ENCODE measurements around the gene TUBA4B.

The TUBA4B gene

DNA sequence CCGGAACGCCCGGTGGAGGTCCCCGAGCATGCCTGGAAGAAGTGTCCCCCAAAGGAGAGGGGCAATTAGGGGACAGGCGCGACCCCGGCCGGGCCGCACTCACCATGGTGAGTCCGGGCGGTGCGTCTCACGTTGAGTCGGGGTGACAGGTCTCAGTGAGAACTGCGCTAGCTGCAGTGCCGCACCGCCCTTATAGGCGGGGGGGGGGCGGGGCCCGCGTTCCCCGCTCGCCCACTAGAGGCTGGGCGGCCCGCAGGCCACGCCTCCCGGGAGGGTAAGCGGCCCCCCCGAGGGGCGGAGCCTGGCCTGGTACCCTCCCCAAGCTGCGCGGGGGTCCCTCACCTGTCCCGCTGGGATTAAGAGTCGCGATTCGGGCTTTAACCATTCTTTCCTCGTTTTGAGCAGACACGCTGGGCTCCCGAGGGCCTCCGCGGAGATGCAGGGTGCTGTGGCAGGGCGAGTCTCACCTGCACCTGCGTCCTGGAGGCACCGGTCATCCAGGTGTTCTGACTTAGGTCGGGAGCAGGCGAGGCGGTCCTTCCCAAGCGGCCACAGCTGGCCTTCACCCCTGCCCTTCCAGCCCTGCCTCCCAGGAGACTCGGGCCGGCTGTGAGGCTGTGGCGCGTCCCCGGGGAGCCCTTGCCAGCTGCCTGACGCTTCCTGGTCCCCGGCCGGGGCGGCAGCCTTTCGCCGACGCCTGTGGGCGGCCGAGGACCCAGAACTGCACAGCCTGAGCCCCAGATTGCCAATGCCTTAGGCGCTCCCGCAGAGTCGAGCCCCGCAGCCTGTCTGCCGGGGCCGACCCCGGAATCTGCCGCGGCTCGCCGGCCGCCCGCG, 928 bp downstream of the TUBA4B start, which contains the start of gene TUBA4A:
Gene TUBA4A, minus strand, starts transcription at position 166 of the 837 bp plus-strand sequence. Its CDS starts 60 bp downstream, at position 106.
- TF ChIP-seq EGR1 (IDR thresholded peaks at IDR 0.05) (no peak), YY1 (IDR thresholded peaks at IDR 0.05; ENCODE audit: low read depth) (no peak), FOXM1 (IDR thresholded peaks at IDR 0.05; ENCODE audit: borderline replicate concordance, low read depth) (no peak), NFIC (IDR thresholded peaks at IDR 0.05) (no peak), USF1 (IDR thresholded peaks at IDR 0.05) (no peak), ZBTB7A (IDR thresholded peaks at IDR 0.05; ENCODE audit: low read depth) (peak; percentile 94), TCF12 (IDR thresholded peaks at IDR 0.05; ENCODE audit: low read depth) (0 out of 2 replicates have a peak, but pooled peaks have one; percentile 41), CEBPB (IDR thresholded peaks at IDR 0.05) (no peak), TAF1 (IDR thresholded peaks at IDR 0.05; ENCODE audit: low read depth) (0 out of 2 replicates have a peak, but pooled peaks have one; percentile 25), CREB1 (IDR thresholded peaks at IDR 0.05; ENCODE audit: low read depth) (no peak), EP300 (IDR thresholded peaks at IDR 0.05; ENCODE audit: borderline replicate concordance) (no peak), TEAD4 (IDR thresholded peaks at IDR 0.05) (no peak), RAD21 (IDR thresholded peaks at IDR 0.05; ENCODE audit: low read depth) (no peak), MAX (IDR thresholded peaks at IDR 0.05) (peak; percentile 30)
- TF ChIP-seq, protein P1, sequence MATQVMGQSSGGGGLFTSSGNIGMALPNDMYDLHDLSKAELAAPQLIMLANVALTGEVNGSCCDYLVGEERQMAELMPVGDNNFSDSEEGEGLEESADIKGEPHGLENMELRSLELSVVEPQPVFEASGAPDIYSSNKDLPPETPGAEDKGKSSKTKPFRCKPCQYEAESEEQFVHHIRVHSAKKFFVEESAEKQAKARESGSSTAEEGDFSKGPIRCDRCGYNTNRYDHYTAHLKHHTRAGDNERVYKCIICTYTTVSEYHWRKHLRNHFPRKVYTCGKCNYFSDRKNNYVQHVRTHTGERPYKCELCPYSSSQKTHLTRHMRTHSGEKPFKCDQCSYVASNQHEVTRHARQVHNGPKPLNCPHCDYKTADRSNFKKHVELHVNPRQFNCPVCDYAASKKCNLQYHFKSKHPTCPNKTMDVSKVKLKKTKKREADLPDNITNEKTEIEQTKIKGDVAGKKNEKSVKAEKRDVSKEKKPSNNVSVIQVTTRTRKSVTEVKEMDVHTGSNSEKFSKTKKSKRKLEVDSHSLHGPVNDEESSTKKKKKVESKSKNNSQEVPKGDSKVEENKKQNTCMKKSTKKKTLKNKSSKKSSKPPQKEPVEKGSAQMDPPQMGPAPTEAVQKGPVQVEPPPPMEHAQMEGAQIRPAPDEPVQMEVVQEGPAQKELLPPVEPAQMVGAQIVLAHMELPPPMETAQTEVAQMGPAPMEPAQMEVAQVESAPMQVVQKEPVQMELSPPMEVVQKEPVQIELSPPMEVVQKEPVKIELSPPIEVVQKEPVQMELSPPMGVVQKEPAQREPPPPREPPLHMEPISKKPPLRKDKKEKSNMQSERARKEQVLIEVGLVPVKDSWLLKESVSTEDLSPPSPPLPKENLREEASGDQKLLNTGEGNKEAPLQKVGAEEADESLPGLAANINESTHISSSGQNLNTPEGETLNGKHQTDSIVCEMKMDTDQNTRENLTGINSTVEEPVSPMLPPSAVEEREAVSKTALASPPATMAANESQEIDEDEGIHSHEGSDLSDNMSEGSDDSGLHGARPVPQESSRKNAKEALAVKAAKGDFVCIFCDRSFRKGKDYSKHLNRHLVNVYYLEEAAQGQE (IDR thresholded peaks at IDR 0.05; ENCODE audit: low read depth): no peak

DNA sequence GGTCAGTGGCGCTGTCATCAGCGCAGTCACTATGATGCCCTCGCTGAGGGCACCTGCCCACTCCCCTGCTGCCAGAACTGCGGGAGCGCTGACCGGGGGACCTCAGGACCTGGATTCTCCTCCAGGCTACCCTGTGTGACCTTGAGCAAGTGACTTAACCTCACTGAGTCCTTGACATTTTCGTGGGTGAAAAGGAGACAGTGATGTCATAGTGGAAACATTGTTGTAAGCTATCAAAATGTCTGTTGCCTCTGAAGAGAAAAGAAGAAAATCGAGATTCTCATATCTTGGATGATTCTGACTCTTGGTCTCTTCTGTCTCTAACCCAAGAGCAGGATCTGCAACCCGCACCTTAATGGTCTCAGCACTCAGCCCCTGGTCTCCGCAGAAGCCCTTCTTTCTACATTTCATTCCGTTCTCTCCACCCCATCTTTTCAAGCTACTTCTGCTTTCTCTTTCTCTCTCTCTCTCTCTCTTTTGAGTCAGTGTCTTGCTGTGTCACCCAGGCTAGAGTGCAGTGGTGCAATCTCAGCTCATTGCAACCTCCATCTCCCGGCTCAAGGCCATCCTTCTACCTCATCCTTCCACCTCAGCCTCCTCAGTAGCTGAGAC, 1.7 kb downstream of the TUBA4B start:
- TF ChIP-seq CREB1 (IDR thresholded peaks at IDR 0.05; ENCODE audit: low read depth) (no peak), TEAD4 (IDR thresholded peaks at IDR 0.05) (no peak), ZBTB7A (IDR thresholded peaks at IDR 0.05; ENCODE audit: low read depth) (no peak), TAF1 (IDR thresholded peaks at IDR 0.05; ENCODE audit: low read depth) (no peak), CEBPB (IDR thresholded peaks at IDR 0.05) (no peak), EGR1 (IDR thresholded peaks at IDR 0.05) (no peak), YY1 (IDR thresholded peaks at IDR 0.05; ENCODE audit: low read depth) (no peak)
- TF ChIP-seq, protein P1 (IDR thresholded peaks at IDR 0.05; ENCODE audit: low read depth): no peak

DNA sequence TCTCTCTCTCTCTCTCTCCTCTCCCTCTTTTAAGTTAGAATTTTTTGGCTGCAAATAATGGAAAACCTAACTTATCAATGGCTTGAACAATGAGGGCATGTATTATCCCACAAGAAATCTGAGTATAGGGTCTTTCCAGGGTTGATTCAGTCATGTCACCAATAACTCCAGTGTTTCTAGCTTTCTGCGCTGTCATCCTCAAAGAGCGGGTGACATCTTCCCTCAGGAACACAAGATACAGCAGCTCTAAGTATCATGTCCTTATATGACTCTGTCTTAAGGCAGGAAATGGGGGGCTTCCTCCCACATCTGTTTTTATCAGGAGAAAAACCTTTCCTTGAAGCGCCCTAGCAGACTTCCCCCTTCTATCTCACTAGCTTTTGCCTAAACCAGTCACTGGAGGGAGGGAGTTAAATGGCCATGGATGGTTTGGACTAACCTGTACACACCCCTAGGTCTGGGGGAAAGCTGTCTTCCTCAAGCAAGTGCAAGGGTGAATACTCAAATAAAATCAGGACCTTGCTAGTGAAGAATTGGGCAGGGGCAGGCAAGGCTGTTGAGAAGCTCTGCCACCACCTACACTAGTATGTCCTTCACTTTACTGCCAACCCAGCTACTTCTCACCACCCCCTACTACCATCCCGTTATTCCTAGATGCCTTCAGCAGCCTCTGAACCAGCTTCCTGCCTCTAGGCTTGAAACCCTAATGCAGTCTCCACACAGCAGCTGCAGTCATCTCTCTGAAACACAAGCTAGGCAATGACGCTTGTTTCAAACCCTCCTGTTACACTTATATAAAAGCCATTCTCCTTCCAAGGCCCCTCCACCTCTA, 8.2 kb downstream of the TUBA4B start:
- no peak for TF ChIP-seq MAX (IDR thresholded peaks at IDR 0.05)
- no peak for TF ChIP-seq EGR1 (IDR thresholded peaks at IDR 0.05)
- TF ChIP-seq ZBTB7A (IDR thresholded peaks at IDR 0.05; ENCODE audit: low read depth): no peak
- TF ChIP-seq EP300 (IDR thresholded peaks at IDR 0.05; ENCODE audit: borderline replicate concordance): no peak
- no peak for TF ChIP-seq NFIC (IDR thresholded peaks at IDR 0.05)
- no peak for TF ChIP-seq YY1 (IDR thresholded peaks at IDR 0.05; ENCODE audit: low read depth)
- TF ChIP-seq TCF12 (IDR thresholded peaks at IDR 0.05; ENCODE audit: low read depth): no peak
- no peak for TF ChIP-seq RAD21 (IDR thresholded peaks at IDR 0.05; ENCODE audit: low read depth)
- TF ChIP-seq TEAD4 (IDR thresholded peaks at IDR 0.05): no peak
- TF ChIP-seq, protein P1 (IDR thresholded peaks at IDR 0.05; ENCODE audit: low read depth): no peak
- no peak for TF ChIP-seq CREB1 (IDR thresholded peaks at IDR 0.05; ENCODE audit: low read depth)

All from Ishikawa (cell line).